Middle frontal gyrus (tissue), 1 donor: ENCODE data around the gene PRKAR1B.
"Not testable (repeated sequence)": the region's sequence is repeated elsewhere in the genome, so short reads cannot be mapped to it uniquely, and the experiment has no call there.

Source experiments
- DNase-seq: peaks from one replicate; pipeline ENCODE4 v3.0.0-alpha.2; 2015; ENCODE audit warnings: low spot score; ENCODE audit errors: extremely low spot score

PRKAR1B gene

GRCh38 chr7:562789-563628 is 164.1 kb downstream of the PRKAR1B start:
- DNase-seq = no peak

GRCh38 chr7:562374-562675 is 164.8 kb downstream of the PRKAR1B start:
- no peak for DNase-seq

GRCh38 chr7:561631-562373 is 165.3 kb downstream of the PRKAR1B start:
- DNase-seq = no peak

- no peak for DNase-seq
Measured at GRCh38 chr7:560966-561630, 166.0 kb downstream of the PRKAR1B start.

GRCh38 chr7:559396-559705 is 167.7 kb downstream of the PRKAR1B start:
- DNase-seq = no peak

- no peak for DNase-seq
Measured at GRCh38 chr7:557558-557881, 169.6 kb downstream of the PRKAR1B start.

GRCh38 chr7:556837-557557 is 170.1 kb downstream of the PRKAR1B start:
- DNase-seq = no peak

- DNase-seq = no peak
Measured at GRCh38 chr7:556291-556826, 170.7 kb downstream of the PRKAR1B start.

GRCh38 chr7:555551-556160 is 171.4 kb downstream of the PRKAR1B start:
- DNase-seq = no peak

GRCh38 chr7:553636-554111 is 173.4 kb downstream of the PRKAR1B start:
- no peak for DNase-seq

- no peak for DNase-seq
Measured at GRCh38 chr7:552868-553635, 174.0 kb downstream of the PRKAR1B start.

- DNase-seq = not testable (repeated sequence)
Measured at GRCh38 chr7:552151-552867, 174.8 kb downstream of the PRKAR1B start.

- not testable (repeated sequence) for DNase-seq
Measured at GRCh38 chr7:551615-551970, 175.5 kb downstream of the PRKAR1B start.

GRCh38 chr7:550881-551614 is 176.0 kb downstream of the PRKAR1B start:
- DNase-seq = no peak

- no peak for DNase-seq
Measured at GRCh38 chr7:549891-550625, 177.0 kb downstream of the PRKAR1B start.

GRCh38 chr7:549066-549890 is 177.8 kb downstream of the PRKAR1B start:
- DNase-seq = no peak

- no peak for DNase-seq
Measured at GRCh38 chr7:548401-548800, 178.7 kb downstream of the PRKAR1B start.

GRCh38 chr7:545470-545869 is 181.6 kb downstream of the PRKAR1B start:
- DNase-seq = no peak
